T-cell (primary cell): Measurements from ENCODE around the gene ARHGEF2. TPM values are rescaled to one million over a fixed set of nuclear protein-coding genes. Genes with fewer than 3 reads are reported as not detected.
A peak's percentile ranks its signal among the peaks of the same experiment; 100 is the strongest.

ENCODE experiments used
- ATAC-seq, 4 experiments: fragments of 200-7000 bp in 3 of 4; fragments of 150-1000 bp in 1 of 4; cut with Tn5 transposase; replicated peaks in 1 of 4; 1 replicate in 3 of 4; 2 replicates in 1 of 4; pipeline ENCODE4 v1.10.0; 2021; ENCODE audit warnings: moderate library complexity in 3 of 4, mild to moderate bottlenecking in 2 of 4, moderate number of reproducible peaks in 1 of 4
- CTCF ChIA-PET, 2 donors: fragments of 300-600 bp; sonication (Branson Sonifier 250); formaldehyde crosslinking; loops; one replicate each; lab custom pipeline; 2022; ENCODE audit warnings: antibody characterized with exemption in 2 of 2; lab: Charles Lee
- POLR2A ChIA-PET, 2 donors: fragments of 300-600 bp; sonication (Branson Sonifier 250); formaldehyde crosslinking; loops; one replicate each; lab custom pipeline; 2022; ENCODE audit warnings: antibody characterized with exemption in 2 of 2; lab: Charles Lee
- DNase-seq, 35 experiments: peaks; one replicate each; pipeline versions ENCODE4 v3.0.0 to v3.0.0-alpha.2; 2013 to 2023
- H3K27ac ChIP-seq: one replicate; pipeline ENCODE4 v1.5.1; 2013; ENCODE audit warnings: low read length
- H3K27me3 ChIP-seq, 2 experiments: replicated peaks in 1 of 2; 1 replicate in 1 of 2; 2 replicates in 1 of 2; pipeline versions ENCODE4 v1.6.1 to v1.7.0; 2013; ENCODE audit warnings: low read length in 1 of 2, mixed read lengths in 1 of 2; ENCODE audit not compliant: control insufficient read depth in 2 of 2, insufficient read depth in 2 of 2; ENCODE audit errors: extremely low read depth in 1 of 2
- H3K36me3 ChIP-seq, 2 donors: 1 replicate in 1 of 2; 2 replicates in 1 of 2; pipeline versions ENCODE4 v1.6.1 to v1.7.0; 2013; ENCODE audit warnings: low read length in 1 of 2; ENCODE audit not compliant: control insufficient read depth in 2 of 2, insufficient read depth in 1 of 2; ENCODE audit errors: extremely low read depth in 1 of 2
- H3K4me1 ChIP-seq, 2 experiments: 1 replicate in 1 of 2; 2 replicates in 1 of 2; pipeline versions ENCODE4 v1.6.1 to v1.7.0; 2013; ENCODE audit warnings: low read length in 2 of 2, mixed read lengths in 1 of 2; ENCODE audit not compliant: insufficient read depth in 2 of 2, control insufficient read depth in 1 of 2; ENCODE audit errors: extremely low read depth in 1 of 2
- H3K4me3 ChIP-seq, 2 donors: 1 replicate in 1 of 2; 2 replicates in 1 of 2; pipeline versions ENCODE4 v1.5.1 to v1.7.0; 2013; ENCODE audit warnings: mild to moderate bottlenecking in 2 of 2, low read length in 1 of 2, moderate library complexity in 1 of 2; ENCODE audit not compliant: control insufficient read depth in 1 of 2; ENCODE audit errors: extremely low read depth in 1 of 2
- H3K9me3 ChIP-seq: 2 replicates; pipeline ENCODE4 v1.7.0; 2013
- H3K27ac Mint-ChIP-seq, 2 donors: one replicate each; pipeline ENCODE4 v1.8.0; 2020 to 2021; ENCODE audit warnings: mild to moderate bottlenecking in 2 of 2, mixed read lengths in 2 of 2
- H3K27me3 Mint-ChIP-seq, 2 donors: one replicate each; pipeline ENCODE4 v1.8.0; 2021 to 2022; ENCODE audit warnings: mixed read lengths in 2 of 2
- H3K36me3 Mint-ChIP-seq: one replicate; pipeline ENCODE4 v1.8.0; 2021; ENCODE audit warnings: mixed read lengths
- H3K4me1 Mint-ChIP-seq, 3 donors: one replicate each; pipeline ENCODE4 v1.8.0; 2020 to 2022; ENCODE audit warnings: mixed read lengths in 3 of 3, mild to moderate bottlenecking in 1 of 3
- H3K4me3 Mint-ChIP-seq, 3 donors: one replicate each; pipeline ENCODE4 v1.8.0; 2020 to 2022; ENCODE audit warnings: mild to moderate bottlenecking in 3 of 3, mixed read lengths in 3 of 3, moderate library complexity in 3 of 3
- H3K9me3 Mint-ChIP-seq, 3 donors: one replicate each; pipeline ENCODE4 v1.8.0; 2020 to 2022; ENCODE audit warnings: mixed read lengths in 3 of 3
- WGBS: methylation state at CpG from one replicate; pipeline ENCODE4 v1.1.5; 2013; ENCODE audit warnings: missing lambda C conversion rate; ENCODE audit not compliant: insufficient coverage; 5-methylcytosine and 5-hydroxymethylcytosine counted together
- total RNA-seq, 35 experiments: library from RNA in 6 of 35; stranded (reverse) in 6 of 35; fragments of 120-200 nt in 1 of 35; gene quantifications; one replicate each; pipeline versions ENCODE4 v1.2.1 to v1.2.4 and lab custom pipeline; 2013 to 2026

ARHGEF2 gene
- total RNA-seq, 5 donors from 2014 or later (not counting 1 experiment from before 2014, with no cell fraction given): 110 to 174 (median 167) TPM

- H3K36me3 Mint-ChIP-seq: peaks cover 27% of the 10 kb centered on the region
- no peak overlapping the region for H3K4me3 Mint-ChIP-seq
- ChIA-PET POLR2A (interaction anchor here in 1 of 2 donors (0.5 to 0.8 kb wide), 2 partner anchors 28 to 298 kb away, joined by 7 to 10 read pairs; partner anchors contain the start of gene ARHGEF2), CTCF (interaction anchor here in 1 of 2 donors (0.6 kb wide), 1 partner anchor 412 kb away, joined by 3 read pairs; no protein-coding TSS in a partner anchor)
- no peak for ATAC-seq
- Histone ChIP-seq H3K27ac (no peak overlapping the region), H3K27me3 (no peaks in the 10 kb centered on the region), H3K36me3 (peaks cover 10 to 37% of the 10 kb centered on the region in 2 donors), H3K4me3 (no peak overlapping the region), H3K4me1 (peaks cover 7 to 25% of the 10 kb centered on the region in 2 experiments), H3K9me3 (no peaks in the 10 kb centered on the region)
- H3K27me3 Mint-ChIP-seq: no peaks in the 10 kb centered on the region
- H3K9me3 Mint-ChIP-seq: no peaks in the 10 kb centered on the region
- 98% methylated on average over 5 of the region's 7 CpGs for WGBS
- no peak for DNase-seq
- peaks cover 14 to 39% (median 29%) of the 10 kb centered on the region in 3 donors for H3K4me1 Mint-ChIP-seq
- peak overlapping the region in 1 of 2 donors; percentile 51 for H3K27ac Mint-ChIP-seq
These were observed 28.5 kb upstream of the ARHGEF2 start for GRCh38 chr1:156006666-156007376.

DNA sequence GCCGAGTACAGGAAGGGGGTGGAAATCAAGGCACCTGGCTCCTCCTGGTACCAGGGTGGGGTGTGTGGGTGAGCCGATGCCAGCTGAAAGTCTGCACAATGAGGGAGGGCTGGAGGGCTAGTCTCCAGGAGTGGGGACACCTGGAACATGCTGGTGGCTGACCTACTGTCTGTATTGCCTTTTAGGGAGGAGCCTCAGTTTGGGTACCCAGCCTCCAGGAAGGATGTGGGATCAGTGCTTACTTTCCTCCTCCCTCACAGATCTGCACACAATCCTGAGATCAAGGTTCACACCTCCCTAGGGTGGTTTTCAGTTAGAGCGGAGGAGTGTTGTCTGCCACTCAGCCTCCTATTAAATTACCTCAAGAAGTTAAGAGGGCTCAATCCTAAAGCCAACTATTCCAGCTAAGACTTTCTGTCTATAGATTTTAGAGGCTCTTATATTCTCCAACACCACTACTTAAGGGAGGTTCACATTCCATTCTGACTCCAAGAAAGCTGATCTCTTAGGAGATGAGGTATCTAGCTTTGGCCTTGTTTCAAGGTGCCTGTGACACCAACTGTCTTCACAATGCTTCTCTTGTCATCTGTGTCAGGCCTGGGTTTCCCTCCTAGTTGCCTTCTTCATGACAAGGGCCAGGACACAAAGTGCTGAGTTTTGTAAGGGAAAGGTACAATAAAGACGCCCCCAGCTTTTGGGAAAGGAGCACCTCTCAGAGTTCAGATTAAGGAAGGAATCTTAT lies 26.7 kb upstream of the ARHGEF2 start:
- ATAC-seq: peak; percentile 83 to 96 (median 90)
- ChIA-PET POLR2A (interaction anchor here in 1 of 2 donors (0.5 kb wide), 1 partner anchor 55 kb away, joined by 6 read pairs; no protein-coding TSS in a partner anchor), CTCF (interaction anchor here in 1 of 2 donors (0.6 to 1.2 kb wide), 2 partner anchors 15 to 382 kb away, joined by 3 read pairs; no protein-coding TSS in a partner anchor)
- Histone ChIP-seq H3K27me3 (no peaks in the 10 kb centered on the region), H3K36me3 (peaks cover 5 to 19% of the 10 kb centered on the region in 2 donors), H3K9me3 (no peaks in the 10 kb centered on the region), H3K4me3 (no peak overlapping the region), H3K4me1 (peaks cover 7 to 25% of the 10 kb centered on the region in 2 experiments), H3K27ac (peak overlapping the region; percentile 56)
- Mint-ChIP-seq H3K4me1 (peaks cover 14 to 36% (median 27%) of the 10 kb centered on the region in 3 donors), H3K4me3 (peak overlapping the region in 1 of 3 donors; percentile 33), H3K9me3 (no peaks in the 10 kb centered on the region), H3K27ac (peak overlapping the region; percentile 90 to 91), H3K27me3 (no peaks in the 10 kb centered on the region), H3K36me3 (peaks cover 13% of the 10 kb centered on the region)
- peak in 16 of 35 experiments; percentile 3 to 68 (median 17) for DNase-seq
- 0% methylated on average over 1 of the region's 4 CpGs for WGBS

DNA sequence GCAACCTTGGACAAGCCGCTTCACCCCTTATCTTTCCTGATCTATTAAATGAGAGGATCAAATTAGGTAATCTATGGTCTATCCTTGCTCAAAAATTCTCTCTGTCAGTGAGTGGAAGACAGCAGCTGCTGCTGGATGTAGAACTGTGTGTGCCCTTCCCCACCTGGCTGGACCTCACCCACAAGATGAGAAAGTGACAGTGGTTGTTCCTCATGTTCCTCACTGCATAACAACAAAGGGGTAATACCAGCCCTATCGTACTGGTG lies 25.5 kb upstream of the ARHGEF2 start:
- no peaks in the 10 kb centered on the region for H3K9me3 Mint-ChIP-seq
- H3K4me1 ChIP-seq: peaks cover 7 to 25% of the 10 kb centered on the region in 2 experiments
- H3K27me3 ChIP-seq: no peaks in the 10 kb centered on the region
- ChIA-PET CTCF (interaction anchor here (0.6 to 1.2 kb wide), 2 partner anchors 14 to 699 kb away, joined by 3 to 6 read pairs; no protein-coding TSS in a partner anchor), POLR2A (interaction anchor here in 1 of 2 donors (0.5 to 0.7 kb wide), 2 partner anchors 26 to 444 kb away, joined by 3 to 4 read pairs; no protein-coding TSS in a partner anchor)
- no peak overlapping the region for H3K4me3 Mint-ChIP-seq
- no peaks in the 10 kb centered on the region for H3K9me3 ChIP-seq
- ATAC-seq (no peak), DNase-seq (no peak)
- H3K27me3 Mint-ChIP-seq: no peaks in the 10 kb centered on the region
- H3K4me3 ChIP-seq: no peak overlapping the region
- no peak overlapping the region for H3K27ac Mint-ChIP-seq
- H3K27ac ChIP-seq: no peak overlapping the region
- peaks cover under 1 to 8% of the 10 kb centered on the region in 2 donors for H3K36me3 ChIP-seq
- no CpG with 5 or more reads among the region's 2 CpGs for WGBS
- peaks cover 14 to 36% (median 27%) of the 10 kb centered on the region in 3 donors for H3K4me1 Mint-ChIP-seq
- H3K36me3 Mint-ChIP-seq: peaks cover 6% of the 10 kb centered on the region

DNA sequence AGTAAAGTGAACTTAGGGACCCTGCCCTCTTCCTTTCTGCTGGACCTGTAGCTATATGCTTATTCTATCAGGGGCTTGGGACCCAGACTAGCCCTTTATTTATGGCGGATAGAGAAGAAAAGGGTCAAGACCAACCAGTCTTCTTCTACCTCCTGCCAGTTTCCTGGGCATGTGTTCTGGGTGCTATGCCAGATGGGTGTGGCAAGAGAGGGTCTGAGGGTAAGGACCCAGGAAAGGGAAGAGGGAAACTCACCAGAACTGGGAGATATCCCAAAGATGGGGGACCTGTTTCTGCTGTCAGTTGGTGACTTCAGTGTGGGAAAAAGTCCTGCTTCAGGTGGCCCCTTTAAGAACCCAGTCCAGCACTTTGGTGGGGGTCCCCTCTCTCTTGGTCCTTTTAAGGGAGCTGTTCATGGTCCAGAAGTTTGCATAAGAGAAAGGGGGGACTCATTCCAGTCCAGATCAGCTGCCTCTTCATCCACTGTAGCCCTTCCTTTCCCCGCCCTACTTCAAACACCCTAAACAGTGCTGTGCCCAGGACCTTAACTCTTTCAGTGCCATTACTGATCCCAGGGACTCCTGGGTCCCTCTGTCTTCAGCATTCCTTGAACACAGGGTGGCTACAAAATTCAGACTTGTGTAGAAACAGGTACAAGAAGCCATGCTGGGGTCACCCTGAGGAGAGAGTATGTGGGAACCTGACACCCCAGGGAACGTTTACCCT lies 24.0 kb upstream of the ARHGEF2 start:
- WGBS: no CpG with 5 or more reads among the region's 3 CpGs
- no peaks in the 10 kb centered on the region for H3K27me3 Mint-ChIP-seq
- H3K36me3 ChIP-seq: peaks cover 0 to 4% of the 10 kb centered on the region in 2 donors
- H3K27ac ChIP-seq: no peak overlapping the region
- CTCF ChIA-PET: interaction anchor here (0.7 kb wide), 2 partner anchors 191 to 197 kb away, joined by 3 to 5 read pairs; partner anchors contain the start of gene SLC25A44 (in 1 of the 2)
- no peaks in the 10 kb centered on the region for H3K9me3 ChIP-seq
- no peak overlapping the region for H3K4me3 ChIP-seq
- no peak overlapping the region for H3K27ac Mint-ChIP-seq
- POLR2A ChIA-PET: no interaction called here
- no peaks in the 10 kb centered on the region for H3K27me3 ChIP-seq
- DNase-seq (no peak), ATAC-seq (no peak)
- H3K36me3 Mint-ChIP-seq: no peaks in the 10 kb centered on the region
- peaks cover 7 to 25% of the 10 kb centered on the region in 2 experiments for H3K4me1 ChIP-seq
- peaks cover 14 to 31% (median 21%) of the 10 kb centered on the region in 3 donors for H3K4me1 Mint-ChIP-seq
- no peaks in the 10 kb centered on the region for H3K9me3 Mint-ChIP-seq
- no peak overlapping the region for H3K4me3 Mint-ChIP-seq

- DNase-seq (no peak), ATAC-seq (no peak)
- H3K9me3 ChIP-seq: no peaks in the 10 kb centered on the region
- no peak overlapping the region for H3K27ac ChIP-seq
- Mint-ChIP-seq H3K27ac (no peak overlapping the region), H3K36me3 (no peaks in the 10 kb centered on the region), H3K27me3 (no peaks in the 10 kb centered on the region), H3K9me3 (no peaks in the 10 kb centered on the region), H3K4me3 (no peak overlapping the region), H3K4me1 (peaks cover 14 to 26% (median 19%) of the 10 kb centered on the region in 3 donors)
- POLR2A ChIA-PET: no interaction called here
- WGBS: 100% methylated on average over 2 of the region's 4 CpGs
- H3K4me3 ChIP-seq: no peak overlapping the region
- peaks cover 0 to 1% of the 10 kb centered on the region in 2 donors for H3K36me3 ChIP-seq
- CTCF ChIA-PET: interaction anchor here in 1 of 2 donors (0.7 kb wide), 1 partner anchor 197 kb away, joined by 5 read pairs; no protein-coding TSS in a partner anchor
- no peaks in the 10 kb centered on the region for H3K27me3 ChIP-seq
- H3K4me1 ChIP-seq: peaks cover 7 to 23% of the 10 kb centered on the region in 2 experiments
These were observed 23.4 kb upstream of the ARHGEF2 start for GRCh38 chr1:156001662-156002171.
